GM12878 (cell line): Measurements from ENCODE around the gene HMGN3. TPM values are rescaled to one million over a fixed set of nuclear protein-coding genes. Genes with fewer than 3 reads are reported as not detected.

Experiments used
- ATAC-seq: fragments of 200-7000 bp; cut with Tn5 transposase; 3 replicates; pipeline ENCODE4 v1.9.1; 2020; ENCODE audit warnings: mild to moderate bottlenecking, moderate library complexity
- BruUV-seq: library from RNA; stranded (reverse); fragments of 400-500 nt; replicated peaks from 2 replicates; lab custom pipeline; 2021; lab: Mats Ljungman, UMichigan
- CTCF ChIA-PET: fragments of 300-600 bp; sonication (Branson Sonifier 250); formaldehyde crosslinking; extraction: SDS; loops from one replicate; lab custom pipeline; 2021; ENCODE audit warnings: inconsistent platforms; lab: Yijun Ruan, JAX
- POLR2A ChIA-PET: fragments of 350-600 bp; formaldehyde crosslinking; extraction: SDS; loops from one replicate; lab custom pipeline; 2021; ENCODE audit warnings: inconsistent platforms; lab: Charles Lee
- RAD21 ChIA-PET: fragments of 300-600 bp; sonication (Branson Sonifier 250); formaldehyde crosslinking; loops from one replicate; lab custom pipeline; 2023; ENCODE audit warnings: antibody characterized with exemption; ENCODE audit not compliant: unreplicated experiment; lab: Charles Lee
- SMC1A ChIA-PET: fragments of 300-600 bp; sonication (Branson Sonifier 250); formaldehyde crosslinking; loops from one replicate; lab custom pipeline; 2023; ENCODE audit not compliant: unreplicated experiment, uncharacterized antibody; lab: Charles Lee
- DNase-seq: peaks from one replicate; pipeline ENCODE4 v3.0.0-alpha.2; 2011; ENCODE audit warnings: low read depth, low spot score
- FAIRE-seq: peaks from 3 replicates; lab custom pipeline; 2011; peaks lifted over from hg19 to GRCh38; lab: Jason Lieb, UNC
- H2AFZ ChIP-seq: 2 replicates; pipeline ENCODE4 v1.6.0; 2011; ENCODE audit warnings: low read depth, low read length, control low read depth; ENCODE audit not compliant: control insufficient read depth
- H3K27ac ChIP-seq: 2 replicates; pipeline ENCODE4 v1.5.1; 2011; ENCODE audit warnings: control low read depth; ENCODE audit not compliant: control insufficient read depth, insufficient read depth
- H3K27me3 ChIP-seq, 2 experiments: replicated peaks in 1 of 2; 2 replicates each; pipeline versions ENCODE4 v1.6.0 to v1.6.1; 2011; ENCODE audit warnings: low read length in 1 of 2; ENCODE audit not compliant: control insufficient read depth in 2 of 2, insufficient read depth in 2 of 2
- H3K36me3 ChIP-seq, 2 experiments: 2 replicates each; pipeline ENCODE4 v1.5.1; 2011; ENCODE audit warnings: low read length in 1 of 2; ENCODE audit not compliant: control insufficient read depth in 2 of 2, insufficient read depth in 2 of 2
- H3K4me1 ChIP-seq: 2 replicates; pipeline ENCODE4 v1.6.1; 2011; ENCODE audit warnings: mild to moderate bottlenecking, low read length, moderate library complexity, mixed read lengths; ENCODE audit not compliant: control insufficient read depth, insufficient read depth
- H3K4me2 ChIP-seq: 2 replicates; pipeline ENCODE4 v1.6.0; 2011; ENCODE audit warnings: control low read depth; ENCODE audit not compliant: control insufficient read depth, insufficient read depth
- H3K4me3 ChIP-seq: fragments of 200-600 bp; sonication (generic); 2 replicates; pipeline ENCODE4 v1.5.1; 2016
- H3K79me2 ChIP-seq: 2 replicates; pipeline ENCODE4 v1.6.0; 2011; ENCODE audit warnings: low read length; ENCODE audit not compliant: control insufficient read depth, insufficient read depth
- H3K9ac ChIP-seq: 2 replicates; pipeline ENCODE4 v1.8.0; 2011; ENCODE audit warnings: low read length, control low read depth, mixed read lengths; ENCODE audit not compliant: control insufficient read depth, insufficient read depth
- H3K9me3 ChIP-seq: replicated peaks from 3 replicates; pipeline ENCODE4 v1.5.1; 2011; ENCODE audit warnings: mild to moderate bottlenecking, low read length; ENCODE audit not compliant: control insufficient read depth, insufficient read depth
- H4K20me1 ChIP-seq: 2 replicates; pipeline ENCODE4 v1.6.0; 2011; ENCODE audit not compliant: control insufficient read depth, insufficient read depth
- E2F8 ChIP-seq: fragments of 450-650 bp; IDR thresholded peaks from 2 replicates; pipeline ENCODE4 v1.6.1; 2018; ENCODE audit warnings: mild to moderate bottlenecking, low read depth, moderate library complexity; ENCODE audit not compliant: partially characterized antibody
- IRF4 ChIP-seq: IDR thresholded peaks from 2 replicates; pipeline ENCODE4 v1.6.1; 2011; ENCODE audit warnings: low read depth, low read length
- MYB ChIP-seq: fragments of 150-350 bp; IDR thresholded peaks from 2 replicates; pipeline ENCODE4 v1.6.1; 2014; ENCODE audit warnings: mild to moderate bottlenecking, low read depth, low read length, borderline replicate concordance
- NBN ChIP-seq: fragments of 450-650 bp; IDR thresholded peaks from 2 replicates; pipeline ENCODE4 v1.6.1; 2016
- PAX8 ChIP-seq: fragments of 450-650 bp; IDR thresholded peaks from 2 replicates; pipeline ENCODE4 v1.6.1; 2017; ENCODE audit warnings: mild to moderate bottlenecking, moderate library complexity
- PRDM15 ChIP-seq: fragments of 450-650 bp; formaldehyde crosslinking; IDR thresholded peaks from 2 replicates; pipeline ENCODE4 v1.4.0; 2020; ENCODE audit warnings: mild to moderate bottlenecking, moderate library complexity
- RUNX3 ChIP-seq: IDR thresholded peaks from 2 replicates; pipeline ENCODE4 v1.6.1; 2012; ENCODE audit warnings: low read length, inconsistent platforms
- SKIL ChIP-seq: fragments of 450-650 bp; IDR thresholded peaks from 2 replicates; pipeline ENCODE4 v1.6.1; 2017; ENCODE audit warnings: mild to moderate bottlenecking, low read depth, inconsistent platforms; ENCODE audit not compliant: poor library complexity, severe bottlenecking
- SMARCA5 ChIP-seq: fragments of 450-650 bp; IDR thresholded peaks from 2 replicates; pipeline ENCODE4 v1.6.1; 2017; ENCODE audit warnings: mild to moderate bottlenecking
- SREBF1 ChIP-seq: IDR thresholded peaks from 2 replicates; pipeline ENCODE4 v1.6.1; 2012; ENCODE audit warnings: mild to moderate bottlenecking, low read length
- USF1 ChIP-seq: IDR thresholded peaks from 2 replicates; pipeline ENCODE4 v1.6.1; 2011; ENCODE audit warnings: borderline replicate concordance, low read depth, mild to moderate bottlenecking, moderate library complexity, mixed read lengths, low read length; ENCODE audit not compliant: insufficient read depth; ENCODE audit errors: extremely low read length
- ZNF24 ChIP-seq: fragments of 450-650 bp; IDR thresholded peaks from 2 replicates; pipeline ENCODE4 v1.6.1; 2017; ENCODE audit warnings: antibody characterized with exemption, mild to moderate bottlenecking
- WGBS: methylation state at CpG from one replicate; pipeline ENCODE4 v1.1.6; 2016; ENCODE audit warnings: low lambda C conversion rate; ENCODE audit not compliant: insufficient replicate concordance, insufficient coverage; ENCODE audit errors: missing lambda C conversion rate; 5-methylcytosine and 5-hydroxymethylcytosine counted together
- in situ Hi-C: fragments of 300-500 bp; cut with MboI; formaldehyde crosslinking; loops from 9 replicates; pipeline ENCODE4 v1.14.3; 2018; ENCODE audit warnings: mixed read lengths
- intact Hi-C: fragments of 100-400 bp; cut with micrococcal nuclease; formaldehyde crosslinking; loops from one replicate; pipeline ENCODE4 v1.14.2; 2022; ENCODE audit not compliant: unreplicated experiment
- polyA plus RNA-seq, 11 experiments: library from polyadenylated mRNA; depleted of rRNA in 4 of 11; unstranded in 6 of 11; stranded (reverse) in 5 of 11; fragments of >200 nt; fragmentation: Nextera tagmentation in 4 of 11; fragmentation: Illumina TruSeq in 1 of 11; extraction: Ambion mirVana in 4 of 11; extraction: Trizol in 1 of 11; gene quantifications; 1 replicate in 1 of 11; 2 replicates in 10 of 11; pipeline versions ENCODE4 v1.2.1 to v1.2.3, GENCODE V29; 2011 to 2016; ENCODE audit warnings: inconsistent platforms in 2 of 11, missing spikeins in 2 of 11, low read depth in 1 of 11
- total RNA-seq, 4 experiments: library from RNA; depleted of rRNA in 3 of 4; stranded (reverse); fragments of >200 nt in 3 of 4; fragmentation: Illumina TruSeq in 1 of 4; extraction: Trizol in 1 of 4; gene quantifications; 2 replicates each; pipeline versions ENCODE4 v1.2.1 to v1.2.3, GENCODE V29; 2013 to 2021

HMGN3 gene
- total and polyA plus RNA-seq, 10 of the 15 experiments (the other 5 are each of a cell fraction or from before 2014, with no cell fraction given) = 115 to 496 (median 262) TPM

GRCh38 chr6:79226660-79227059 lies 7.8 kb downstream of the HMGN3 start (continued):
- no peak for TF ChIP-seq PRDM15 (CRISPR knock-in tag)

GRCh38 chr6:79225717-79226599 lies 8.5 kb downstream of the HMGN3 start:
- ChIA-PET SMC1A (interaction anchor here (1.0 to 1.7 kb wide), 3 partner anchors 11 to 21 kb away, joined by 3 to 7 read pairs (median 7); no protein-coding TSS in a partner anchor), POLR2A (no interaction called here), CTCF (no interaction called here), RAD21 (interaction anchor here (1.3 kb wide), 1 partner anchor 14 kb away, joined by 5 read pairs; no protein-coding TSS in a partner anchor)
- Histone ChIP-seq H3K27me3 (no peaks in the 10 kb centered on the region), H2AFZ (no peak overlapping the region), H3K27ac (no peak overlapping the region), H3K79me2 (peaks cover 53% of the 10 kb centered on the region), H3K4me2 (no peak overlapping the region), H4K20me1 (no peaks in the 10 kb centered on the region), H3K4me1 (no peaks in the 10 kb centered on the region), H3K9ac (no peak overlapping the region), H3K9me3 (peaks cover 4% of the 10 kb centered on the region; the same call in 2 of the 3 replicates), H3K4me3 (no peak overlapping the region), H3K36me3 (no peaks in the 10 kb centered on the region)
- intact Hi-C loops = no loop called here
- 94% methylated on average over 4 of the region's 4 CpGs for WGBS
- ATAC-seq (peak; percentile 38; the same call in 1 of the 3 replicates), FAIRE-seq (no peak), DNase-seq (no peak)
- BruUV-seq = no TSS peak
- in situ Hi-C loops = no loop called here
- TF ChIP-seq NBN (no peak), IRF4 (no peak), ZNF24 (no peak), USF1 (no peak), SMARCA5 (no peak), SKIL (no peak), E2F8 (no peak), PAX8 (no peak), SREBF1 (no peak), RUNX3 (no peak), MYB (no peak)
